NAMALWA (cell line): ENCODE results near the gene ITGAL.
A peak's percentile ranks its signal among the peaks of the same experiment; 100 is the strongest.
"Not testable (repeated sequence)": the region's sequence is repeated elsewhere in the genome, so short reads cannot be mapped to it uniquely, and the experiment has no call there.

Source experiments
- DNase-seq: peaks from one replicate; pipeline ENCODE4 v3.0.0-alpha.2; 2015; ENCODE audit warnings: low spot score

Gene ITGAL

GRCh38 chr16:30457743-30458560, 14.6 kb upstream of the ITGAL start:
- no peak for DNase-seq

- DNase-seq, result peak; percentile 35
Measured at GRCh38 chr16:30458561-30459394, 13.8 kb upstream of the ITGAL start.

- no peak for DNase-seq
Measured at GRCh38 chr16:30459456-30459855, 13.1 kb upstream of the ITGAL start.

- DNase-seq, result not testable (repeated sequence)
Measured at GRCh38 chr16:30461426-30461825, 11.1 kb upstream of the ITGAL start.

- DNase-seq, result no peak
Measured at GRCh38 chr16:30464078-30464477, 8.5 kb upstream of the ITGAL start.

GRCh38 chr16:30470170-30470512, 2.4 kb upstream of the ITGAL start:
- DNase-seq, result no peak

GRCh38 chr16:30470632-30470995, 1.9 kb upstream of the ITGAL start:
- no peak for DNase-seq

- DNase-seq, result no peak
Measured at GRCh38 chr16:30473231-30474073, 910 bp downstream of the ITGAL start.

- DNase-seq, result no peak
Measured at GRCh38 chr16:30474074-30474452, 1.5 kb downstream of the ITGAL start.

- DNase-seq, result no peak
Measured at GRCh38 chr16:30474684-30475083, 2.1 kb downstream of the ITGAL start.

- DNase-seq, result no peak
Measured at GRCh38 chr16:30476991-30477390, 4.4 kb downstream of the ITGAL start.

GRCh38 chr16:30477773-30478172, 5.2 kb downstream of the ITGAL start:
- DNase-seq, result not testable (repeated sequence)

GRCh38 chr16:30478766-30479478, 6.4 kb downstream of the ITGAL start:
- DNase-seq, result no peak

- DNase-seq, result no peak
Measured at GRCh38 chr16:30481381-30481780, 8.8 kb downstream of the ITGAL start.

GRCh38 chr16:30482366-30482765, 9.8 kb downstream of the ITGAL start:
- DNase-seq, result peak; percentile 34

- no peak for DNase-seq
Measured at GRCh38 chr16:30484887-30485286, 12.3 kb downstream of the ITGAL start.

GRCh38 chr16:30485818-30486436, 13.4 kb downstream of the ITGAL start:
- DNase-seq, result no peak

- DNase-seq, result no peak
Measured at GRCh38 chr16:30488764-30489605, 16.4 kb downstream of the ITGAL start.

GRCh38 chr16:30490210-30490609, 17.7 kb downstream of the ITGAL start:
- no peak for DNase-seq

- no peak for DNase-seq
Measured at GRCh38 chr16:30491229-30491628, 18.7 kb downstream of the ITGAL start.
